ENCODE data around the gene METTL26. TPM values are rescaled to one million over a fixed set of nuclear protein-coding genes. Genes with fewer than 3 reads are reported as not detected.

METTL26 gene
- total RNA-seq, 4 donors from 2014 or later: 72.2 to 138 (median 84.7) TPM

DNA sequence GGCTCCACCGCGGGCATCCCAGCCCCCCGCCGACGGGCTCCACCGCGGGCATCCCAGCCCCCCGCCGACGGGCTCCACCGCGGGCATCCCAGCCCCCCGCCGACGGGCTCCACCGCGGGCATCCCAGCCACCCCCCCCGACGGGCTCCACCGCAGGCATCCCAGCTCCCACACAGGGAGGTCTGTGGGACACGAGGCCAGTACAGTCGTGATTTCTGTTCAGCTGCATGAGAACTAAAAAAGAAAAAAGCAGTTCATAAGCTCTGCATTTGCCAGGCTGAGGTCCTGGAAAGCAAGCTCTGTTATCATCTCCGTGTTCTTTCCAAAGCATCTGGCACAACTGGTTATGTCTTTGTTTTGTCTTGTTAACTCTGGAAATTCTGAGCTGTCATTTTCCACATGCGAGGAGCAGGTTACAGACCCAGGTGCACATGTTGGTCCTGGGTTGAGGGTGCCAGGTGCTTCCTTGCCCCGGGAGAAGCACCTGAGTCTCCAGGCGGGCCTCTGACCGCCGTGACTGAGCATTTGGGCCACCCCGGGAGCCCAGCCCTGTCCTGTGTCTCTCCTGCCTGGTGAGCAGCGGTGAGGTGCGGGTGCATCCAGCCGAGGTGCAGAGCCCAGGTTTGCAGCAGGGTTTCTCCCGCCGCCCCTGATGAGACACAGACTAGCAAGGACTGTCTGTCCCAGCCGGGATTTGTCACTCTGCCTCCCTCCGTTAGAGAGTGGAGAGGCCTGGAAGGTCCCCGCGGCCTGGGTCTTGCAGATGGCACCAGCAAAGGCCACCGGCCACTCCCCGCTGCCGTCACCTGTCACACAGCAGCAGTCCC, 15.2 kb downstream of the METTL26 start:
- Histone ChIP-seq H3K4me3 (no peak overlapping the region), H3K27ac (peak overlapping the region; percentile 63), H3K9me3 (no peaks in the 10 kb centered on the region), H3K36me3 (peaks cover 6% of the 10 kb centered on the region), H3K27me3 (no peaks in the 10 kb centered on the region), H3K4me1 (peaks cover 47% of the 10 kb centered on the region)
- DNase-seq (ENCODE audit: low spot score in 2 of 2): no peak
- WGBS: 44% methylated on average over 4 of the region's 41 CpGs
- TF ChIP-seq POLR2A (IDR thresholded peaks at IDR 0.05) (no peak), EP300 (IDR thresholded peaks at IDR 0.05) (no peak), POLR2AphosphoS5 (IDR thresholded peaks at IDR 0.05) (no peak)
- TF ChIP-seq, protein P1, sequence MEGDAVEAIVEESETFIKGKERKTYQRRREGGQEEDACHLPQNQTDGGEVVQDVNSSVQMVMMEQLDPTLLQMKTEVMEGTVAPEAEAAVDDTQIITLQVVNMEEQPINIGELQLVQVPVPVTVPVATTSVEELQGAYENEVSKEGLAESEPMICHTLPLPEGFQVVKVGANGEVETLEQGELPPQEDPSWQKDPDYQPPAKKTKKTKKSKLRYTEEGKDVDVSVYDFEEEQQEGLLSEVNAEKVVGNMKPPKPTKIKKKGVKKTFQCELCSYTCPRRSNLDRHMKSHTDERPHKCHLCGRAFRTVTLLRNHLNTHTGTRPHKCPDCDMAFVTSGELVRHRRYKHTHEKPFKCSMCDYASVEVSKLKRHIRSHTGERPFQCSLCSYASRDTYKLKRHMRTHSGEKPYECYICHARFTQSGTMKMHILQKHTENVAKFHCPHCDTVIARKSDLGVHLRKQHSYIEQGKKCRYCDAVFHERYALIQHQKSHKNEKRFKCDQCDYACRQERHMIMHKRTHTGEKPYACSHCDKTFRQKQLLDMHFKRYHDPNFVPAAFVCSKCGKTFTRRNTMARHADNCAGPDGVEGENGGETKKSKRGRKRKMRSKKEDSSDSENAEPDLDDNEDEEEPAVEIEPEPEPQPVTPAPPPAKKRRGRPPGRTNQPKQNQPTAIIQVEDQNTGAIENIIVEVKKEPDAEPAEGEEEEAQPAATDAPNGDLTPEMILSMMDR (IDR thresholded peaks at IDR 0.05): no peak

DNA sequence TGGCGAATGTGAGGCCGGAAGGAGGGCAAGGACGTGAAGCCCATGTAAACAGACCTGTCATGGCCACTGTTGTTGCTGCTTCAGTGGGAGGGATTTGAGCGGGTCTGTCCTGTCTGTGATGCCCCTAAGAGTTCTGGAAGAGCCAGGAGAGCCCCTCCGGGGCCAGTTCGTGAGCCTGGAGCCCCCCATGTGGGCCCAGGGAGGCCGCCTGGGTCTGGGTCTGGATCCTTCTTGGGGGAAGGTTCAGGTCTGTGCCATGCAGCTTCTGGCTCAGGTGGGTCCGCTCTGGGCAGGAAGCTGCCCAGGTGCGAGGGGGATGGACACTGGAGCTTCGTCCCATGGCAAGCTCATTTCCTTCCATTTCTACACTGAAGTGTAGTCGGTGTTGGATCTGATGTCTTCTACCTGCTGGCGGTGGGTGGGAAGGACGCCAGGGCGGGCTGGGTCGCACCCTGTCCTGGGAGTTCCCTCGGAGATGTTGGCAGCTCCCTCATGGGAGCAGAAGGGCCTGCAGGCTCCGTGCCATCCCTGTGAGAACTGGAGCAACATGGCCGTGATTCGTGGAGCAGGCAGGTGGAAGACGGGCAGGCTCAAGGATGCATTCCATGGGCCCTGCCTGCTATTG, 16.5 kb downstream of the METTL26 start:
- Histone ChIP-seq H3K9me3 (no peaks in the 10 kb centered on the region), H3K36me3 (peaks cover 3% of the 10 kb centered on the region), H3K27ac (peak overlapping the region; percentile 63), H3K4me3 (no peak overlapping the region), H3K4me1 (peaks cover 47% of the 10 kb centered on the region), H3K27me3 (no peaks in the 10 kb centered on the region)
- no peak for TF ChIP-seq POLR2AphosphoS5 (IDR thresholded peaks at IDR 0.05)
- TF ChIP-seq POLR2A (IDR thresholded peaks at IDR 0.05): no peak
- TF ChIP-seq, protein P1 (IDR thresholded peaks at IDR 0.05): no peak
- TF ChIP-seq EP300 (IDR thresholded peaks at IDR 0.05): no peak
- no peak for DNase-seq (ENCODE audit: low spot score in 2 of 2)
- 85% methylated on average over 20 of the region's 20 CpGs for WGBS

DNA sequence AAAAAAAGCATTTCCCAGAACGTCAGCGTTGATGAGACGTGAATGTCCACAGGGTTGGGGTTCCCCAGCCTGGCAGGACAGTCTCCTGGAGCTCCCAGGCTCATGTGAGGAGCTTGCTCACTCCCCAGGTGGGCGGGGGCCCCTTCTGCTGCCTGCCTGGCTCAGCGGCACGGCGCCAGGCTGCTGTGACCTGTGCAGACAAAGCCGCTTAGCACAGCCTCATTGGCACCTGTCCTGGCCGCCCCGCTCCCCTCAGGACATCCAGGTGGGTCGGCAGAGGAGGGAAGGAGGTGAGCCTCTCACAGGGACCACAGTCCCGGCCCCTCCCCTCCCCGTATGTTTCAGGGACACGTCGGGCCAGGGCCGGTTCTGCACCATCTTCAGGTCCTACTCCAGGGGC, 18.2 kb downstream of the METTL26 start:
- H3K27me3 ChIP-seq: no peaks in the 10 kb centered on the region
- peak overlapping the region; percentile 8 for H3K27ac ChIP-seq
- TF ChIP-seq, protein P1 (IDR thresholded peaks at IDR 0.05): no peak
- no peak for TF ChIP-seq EP300 (IDR thresholded peaks at IDR 0.05)
- TF ChIP-seq POLR2AphosphoS5 (IDR thresholded peaks at IDR 0.05): no peak
- H3K4me3 ChIP-seq: no peak overlapping the region
- no peak for DNase-seq (ENCODE audit: low spot score in 2 of 2)
- WGBS: 75% methylated on average over 13 of the region's 16 CpGs
- peaks cover 9% of the 10 kb centered on the region for H3K36me3 ChIP-seq
- H3K4me1 ChIP-seq: peaks cover 42% of the 10 kb centered on the region
- no peaks in the 10 kb centered on the region for H3K9me3 ChIP-seq

DNA sequence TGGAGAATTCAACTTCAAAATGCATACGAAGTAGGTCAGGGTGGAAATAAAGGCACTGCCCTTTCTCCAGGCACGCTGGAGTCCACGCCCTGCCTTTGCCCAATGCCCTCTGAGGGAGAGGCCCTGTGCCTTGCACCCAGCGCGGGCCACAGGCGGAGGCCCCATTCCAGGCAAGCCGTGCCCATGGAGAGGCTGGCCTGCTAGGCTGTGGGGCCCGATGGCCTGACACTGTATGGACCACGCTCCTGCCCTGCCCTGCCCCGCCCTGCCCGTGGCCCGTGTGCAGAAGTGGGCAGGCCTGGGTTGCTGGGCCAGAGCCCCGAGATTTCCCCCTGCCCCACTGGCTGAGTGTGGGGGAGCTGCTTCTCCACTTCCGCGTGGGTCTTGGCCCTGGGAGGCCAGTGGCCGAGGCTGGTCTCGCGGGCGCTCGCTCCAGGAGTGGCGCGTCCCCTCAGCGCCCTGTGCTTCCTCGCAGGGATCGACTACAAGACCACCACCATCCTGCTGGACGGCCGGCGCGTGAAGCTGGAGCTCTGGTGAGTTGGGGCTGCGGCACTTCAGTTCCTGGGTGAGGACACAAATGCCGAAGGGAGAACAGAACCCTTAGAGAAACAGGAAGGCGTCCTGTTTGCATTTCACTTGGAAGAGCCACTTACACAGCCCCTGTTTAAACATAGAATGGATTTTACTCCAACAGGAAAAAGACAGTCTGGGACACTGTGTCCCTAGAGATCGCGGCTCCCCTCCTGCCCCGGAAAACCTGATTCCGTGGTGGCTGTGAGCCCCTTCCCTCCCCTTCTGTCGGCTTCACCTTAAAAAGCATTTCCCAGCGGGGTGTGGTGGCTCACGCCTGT, 19.1 kb downstream of the METTL26 start:
- Histone ChIP-seq H3K27me3 (no peaks in the 10 kb centered on the region), H3K9me3 (no peaks in the 10 kb centered on the region), H3K36me3 (peaks cover 9% of the 10 kb centered on the region), H3K4me3 (no peak overlapping the region), H3K27ac (no peak overlapping the region), H3K4me1 (peaks cover 33% of the 10 kb centered on the region)
- TF ChIP-seq EP300 (IDR thresholded peaks at IDR 0.05) (no peak), POLR2AphosphoS5 (IDR thresholded peaks at IDR 0.05) (no peak), POLR2A (IDR thresholded peaks at IDR 0.05) (no peak)
- TF ChIP-seq, protein P1 (IDR thresholded peaks at IDR 0.05): no peak
- 91% methylated on average over 21 of the region's 39 CpGs for WGBS
- no peak for DNase-seq (ENCODE audit: low spot score in 2 of 2)
